ENCODE data around the gene ZNF652.

DNA sequence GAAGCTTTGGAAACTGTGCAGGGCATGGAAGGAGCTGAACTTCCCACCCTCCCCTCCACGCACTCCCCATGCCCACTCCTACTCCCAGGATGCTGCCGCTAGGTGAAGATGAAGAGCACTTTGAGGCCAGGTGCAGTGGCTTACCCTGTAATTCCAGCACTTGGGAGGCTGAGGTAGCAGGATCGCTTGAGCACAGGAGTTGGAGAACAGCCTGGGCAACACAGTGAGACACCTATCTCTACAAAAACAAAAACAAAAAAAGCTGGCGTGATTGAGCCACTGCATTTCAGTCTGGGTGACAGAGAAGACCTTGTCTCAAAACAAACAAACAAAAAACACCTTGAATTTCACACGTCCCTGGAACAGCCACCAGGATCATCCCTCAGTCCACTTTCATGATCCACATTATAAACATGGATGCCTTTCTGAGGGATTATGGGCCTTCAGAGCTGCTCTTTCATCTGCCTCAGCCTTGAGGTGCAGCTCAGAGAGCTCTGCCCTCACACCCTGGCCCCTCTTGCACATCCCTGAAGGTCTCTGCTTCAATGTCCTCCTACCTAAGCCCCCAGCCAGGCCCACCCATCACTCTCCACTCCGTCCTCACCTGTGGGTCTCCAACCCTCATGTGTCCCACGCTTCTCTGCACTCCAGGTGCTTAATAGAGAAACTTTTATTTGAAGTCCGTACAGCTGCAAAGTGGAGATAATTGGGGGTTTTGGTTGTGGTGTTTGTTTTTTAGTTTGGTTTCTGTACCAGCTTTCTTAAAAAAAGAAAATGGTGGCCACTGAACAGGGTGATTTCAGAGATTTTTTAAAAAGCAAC, 26.9 kb upstream of the ZNF652 start:
- TF ChIP-seq TAF1 (IDR thresholded peaks at IDR 0.05; ENCODE audit: low read depth) (no peak), YY1 (IDR thresholded peaks at IDR 0.05; ENCODE audit: low read depth) (no peak), NFIC (IDR thresholded peaks at IDR 0.05) (no peak), EP300 (IDR thresholded peaks at IDR 0.05; ENCODE audit: borderline replicate concordance) (no peak), CREB1 (IDR thresholded peaks at IDR 0.05; ENCODE audit: low read depth) (no peak)
- TF ChIP-seq, protein P1, sequence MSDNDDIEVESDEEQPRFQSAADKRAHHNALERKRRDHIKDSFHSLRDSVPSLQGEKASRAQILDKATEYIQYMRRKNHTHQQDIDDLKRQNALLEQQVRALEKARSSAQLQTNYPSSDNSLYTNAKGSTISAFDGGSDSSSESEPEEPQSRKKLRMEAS (IDR thresholded peaks at IDR 0.05): no peak
- TF ChIP-seq, protein P2, sequence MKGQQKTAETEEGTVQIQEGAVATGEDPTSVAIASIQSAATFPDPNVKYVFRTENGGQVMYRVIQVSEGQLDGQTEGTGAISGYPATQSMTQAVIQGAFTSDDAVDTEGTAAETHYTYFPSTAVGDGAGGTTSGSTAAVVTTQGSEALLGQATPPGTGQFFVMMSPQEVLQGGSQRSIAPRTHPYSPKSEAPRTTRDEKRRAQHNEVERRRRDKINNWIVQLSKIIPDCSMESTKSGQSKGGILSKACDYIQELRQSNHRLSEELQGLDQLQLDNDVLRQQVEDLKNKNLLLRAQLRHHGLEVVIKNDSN (IDR thresholded peaks at IDR 0.05): no peak
- TF ChIP-seq, protein P3, sequence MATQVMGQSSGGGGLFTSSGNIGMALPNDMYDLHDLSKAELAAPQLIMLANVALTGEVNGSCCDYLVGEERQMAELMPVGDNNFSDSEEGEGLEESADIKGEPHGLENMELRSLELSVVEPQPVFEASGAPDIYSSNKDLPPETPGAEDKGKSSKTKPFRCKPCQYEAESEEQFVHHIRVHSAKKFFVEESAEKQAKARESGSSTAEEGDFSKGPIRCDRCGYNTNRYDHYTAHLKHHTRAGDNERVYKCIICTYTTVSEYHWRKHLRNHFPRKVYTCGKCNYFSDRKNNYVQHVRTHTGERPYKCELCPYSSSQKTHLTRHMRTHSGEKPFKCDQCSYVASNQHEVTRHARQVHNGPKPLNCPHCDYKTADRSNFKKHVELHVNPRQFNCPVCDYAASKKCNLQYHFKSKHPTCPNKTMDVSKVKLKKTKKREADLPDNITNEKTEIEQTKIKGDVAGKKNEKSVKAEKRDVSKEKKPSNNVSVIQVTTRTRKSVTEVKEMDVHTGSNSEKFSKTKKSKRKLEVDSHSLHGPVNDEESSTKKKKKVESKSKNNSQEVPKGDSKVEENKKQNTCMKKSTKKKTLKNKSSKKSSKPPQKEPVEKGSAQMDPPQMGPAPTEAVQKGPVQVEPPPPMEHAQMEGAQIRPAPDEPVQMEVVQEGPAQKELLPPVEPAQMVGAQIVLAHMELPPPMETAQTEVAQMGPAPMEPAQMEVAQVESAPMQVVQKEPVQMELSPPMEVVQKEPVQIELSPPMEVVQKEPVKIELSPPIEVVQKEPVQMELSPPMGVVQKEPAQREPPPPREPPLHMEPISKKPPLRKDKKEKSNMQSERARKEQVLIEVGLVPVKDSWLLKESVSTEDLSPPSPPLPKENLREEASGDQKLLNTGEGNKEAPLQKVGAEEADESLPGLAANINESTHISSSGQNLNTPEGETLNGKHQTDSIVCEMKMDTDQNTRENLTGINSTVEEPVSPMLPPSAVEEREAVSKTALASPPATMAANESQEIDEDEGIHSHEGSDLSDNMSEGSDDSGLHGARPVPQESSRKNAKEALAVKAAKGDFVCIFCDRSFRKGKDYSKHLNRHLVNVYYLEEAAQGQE (IDR thresholded peaks at IDR 0.05; ENCODE audit: low read depth): no peak
